Measurements from ENCODE around the gene SYTL1.

GRCh38 chr1:27318136-27318535 is 23.7 kb upstream of the SYTL1 start:
- TF ChIP-seq POLR2AphosphoS5 (IDR thresholded peaks at IDR 0.05; ENCODE audit: low read depth) (no peak), REST (IDR thresholded peaks at IDR 0.05; ENCODE audit: insufficient replicate concordance, low read depth) (no peak)

Data from HL-60 (cell line).